SK-N-SH treated with all-trans-retinoic acid at 6 μM for 48 hours (cell line): ENCODE data around the gene TTC36.

ENCODE experiments used
- ARNTL ChIP-seq: fragments of 450-650 bp; formaldehyde crosslinking; IDR thresholded peaks from 2 replicates; pipeline ENCODE4 v1.5.0; 2020; ENCODE audit warnings: low read depth, mild to moderate bottlenecking, moderate library complexity, borderline replicate concordance
- ZC3H10 ChIP-seq: fragments of 250-450 bp; sonication (Bioruptor Pico); IDR thresholded peaks from 2 replicates; pipeline ENCODE4 v1.5.1; 2021; ENCODE audit warnings: mild to moderate bottlenecking, moderate library complexity
- ZFP30 ChIP-seq: fragments of 450-650 bp; formaldehyde crosslinking; IDR thresholded peaks from 2 replicates; pipeline ENCODE4 v1.5.0; 2022; ENCODE audit warnings: mild to moderate bottlenecking, moderate library complexity

DNA sequence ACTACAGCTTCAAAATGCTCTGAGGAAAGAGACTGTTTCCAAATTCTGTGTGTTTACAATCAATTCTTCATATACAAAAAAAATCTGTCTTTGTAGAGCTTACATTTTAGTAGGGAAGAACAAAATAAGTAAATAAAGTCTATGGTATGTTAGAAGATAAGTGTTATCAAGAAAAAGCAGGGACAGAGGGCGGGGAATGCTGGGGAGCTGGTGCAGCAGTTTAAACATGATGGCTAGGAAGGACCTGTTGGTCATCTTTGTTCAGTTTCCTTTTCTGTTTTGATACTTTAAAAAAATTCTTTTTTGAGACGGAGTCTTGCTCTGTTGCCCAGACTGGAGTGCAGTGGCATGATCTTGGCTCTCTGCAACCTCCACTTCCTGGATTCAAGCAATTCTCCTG is 19.9 kb downstream of the TTC36 start:
- TF ChIP-seq ZFP30 (CRISPR knock-in tag) = no peak
- no peak for TF ChIP-seq ARNTL (CRISPR knock-in tag)
- no peak for TF ChIP-seq ZC3H10
